Smooth muscle cell (in vitro differentiated cells): Measurements from ENCODE around the gene NIFK. TPM values are rescaled to one million over a fixed set of nuclear protein-coding genes. Genes with fewer than 3 reads are reported as not detected.

Experiments used
- DNase-seq: peaks from one replicate; lab custom pipeline; 2025; ENCODE audit not compliant: unreplicated experiment; lab: John Stamatoyannopoulos, UW
- H2AFZ ChIP-seq: fragments of 200-600 bp; sonication (generic); 2 replicates; pipeline ENCODE4 v1.6.0; 2016; ENCODE audit warnings: antibody characterized with exemption, low read depth, mild to moderate bottlenecking
- H3F3A ChIP-seq: fragments of 200-600 bp; sonication (generic); 2 replicates; pipeline ENCODE4 v1.6.0; 2017; ENCODE audit warnings: antibody characterized with exemption, low read depth
- H3K27ac ChIP-seq: fragments of 200-600 bp; sonication (generic); 2 replicates; pipeline ENCODE4 v1.5.1; 2016; ENCODE audit warnings: low read depth, mild to moderate bottlenecking
- H3K27me3 ChIP-seq: fragments of 200-600 bp; sonication (generic); 2 replicates; pipeline ENCODE4 v1.6.1; 2016; ENCODE audit warnings: low read depth, mild to moderate bottlenecking
- H3K36me3 ChIP-seq: fragments of 200-600 bp; sonication (generic); 2 replicates; pipeline ENCODE4 v1.5.1; 2016; ENCODE audit warnings: low read depth
- H3K4me1 ChIP-seq: fragments of 200-600 bp; sonication (generic); 2 replicates; pipeline ENCODE4 v1.5.1; 2016; ENCODE audit warnings: low read depth
- H3K4me2 ChIP-seq: fragments of 200-600 bp; sonication (generic); 2 replicates; pipeline ENCODE4 v1.6.0; 2016; ENCODE audit warnings: mild to moderate bottlenecking
- H3K4me3 ChIP-seq: fragments of 200-600 bp; sonication (generic); 2 replicates; pipeline ENCODE4 v1.5.1; 2016; ENCODE audit warnings: mild to moderate bottlenecking
- H3K79me2 ChIP-seq: fragments of 200-600 bp; sonication (generic); 2 replicates; pipeline ENCODE4 v1.6.0; 2016; ENCODE audit warnings: low read depth, mild to moderate bottlenecking
- H3K9ac ChIP-seq: fragments of 200-600 bp; sonication (generic); 2 replicates; pipeline ENCODE4 v1.6.0; 2016; ENCODE audit warnings: low read depth
- H3K9me3 ChIP-seq: fragments of 200-600 bp; sonication (generic); replicated peaks from 2 replicates; pipeline ENCODE4 v1.5.1; 2016; ENCODE audit warnings: low read depth
- H4K20me1 ChIP-seq: fragments of 200-600 bp; sonication (generic); 2 replicates; pipeline ENCODE4 v1.6.0; 2016; ENCODE audit warnings: low read depth
- WGBS: methylation state at CpG from one replicate; pipeline ENCODE4 v1.1.7; 2016; ENCODE audit warnings: low lambda C conversion rate; 5-methylcytosine and 5-hydroxymethylcytosine counted together
- polyA plus RNA-seq: library from polyadenylated mRNA; unstranded; fragments of >200 nt; fragmentation: Nextera tagmentation; extraction: Ambion mirVana; gene quantifications from 2 replicates; pipeline ENCODE4 v1.2.1, GENCODE V29; 2016
- total RNA-seq: library from RNA; depleted of rRNA; stranded (reverse); fragments of >200 nt; gene quantifications from 2 replicates; pipeline ENCODE4 v1.2.3, GENCODE V29; 2014
- TF ChIP-seq, protein P1 (sequence below): fragments of 200-600 bp; sonication (generic); IDR thresholded peaks from 2 replicates; pipeline ENCODE4 v1.5.1; 2017; ENCODE audit warnings: borderline replicate concordance, mild to moderate bottlenecking, antibody characterized with exemption; ENCODE audit not compliant: insufficient read depth, poor library complexity, severe bottlenecking

NIFK gene
- total and polyA plus RNA-seq, 2 experiments from 2014 or later, result 43.6 to 92.5 TPM

GRCh38 chr2:121699421-121700333, 37.0 kb downstream of the NIFK start:
- no peak for DNase-seq

DNA sequence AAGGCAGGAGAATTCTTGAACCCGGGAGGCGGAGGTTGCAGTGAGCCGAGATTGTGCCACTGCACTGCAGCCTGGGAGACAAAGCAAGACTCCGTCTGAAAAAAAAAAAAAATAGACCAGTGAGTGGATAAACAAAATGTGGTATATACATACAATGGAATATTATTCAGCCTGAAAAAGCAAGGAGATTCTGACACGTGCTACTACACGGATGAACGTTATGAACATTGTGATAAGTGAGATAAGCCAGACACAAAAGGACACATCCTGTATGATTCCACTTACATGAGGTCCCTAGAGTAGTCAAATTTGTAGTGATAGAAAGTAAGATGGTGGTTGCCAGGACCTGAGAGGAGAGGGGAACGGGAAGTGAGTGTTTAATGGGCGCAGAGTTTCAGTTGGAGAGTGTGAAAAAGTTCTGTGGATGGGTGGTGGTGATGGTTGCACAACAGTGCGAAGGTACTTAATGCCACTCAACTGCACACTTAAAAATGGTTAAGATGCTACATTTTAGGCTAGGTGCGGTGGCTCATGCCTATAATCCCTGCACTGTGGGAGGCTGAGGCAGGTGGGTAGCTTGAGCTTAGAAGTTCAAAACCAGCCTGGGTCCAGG, 38.3 kb downstream of the NIFK start:
- Histone ChIP-seq H3K4me1 (peaks cover 2% of the 10 kb centered on the region), H3K9me3 (no peaks in the 10 kb centered on the region), H3K4me2 (no peak overlapping the region), H3K79me2 (no peaks in the 10 kb centered on the region), H3K27ac (peak overlapping the region; percentile 81), H3K9ac (peak overlapping the region; percentile 48), H3K4me3 (no peak overlapping the region), H3F3A (no peaks in the 10 kb centered on the region), H4K20me1 (no peaks in the 10 kb centered on the region), H3K36me3 (no peaks in the 10 kb centered on the region), H3K27me3 (no peaks in the 10 kb centered on the region), H2AFZ (no peak overlapping the region)
- WGBS, result 96% methylated on average over 11 of the region's 11 CpGs
- TF ChIP-seq, protein P1, sequence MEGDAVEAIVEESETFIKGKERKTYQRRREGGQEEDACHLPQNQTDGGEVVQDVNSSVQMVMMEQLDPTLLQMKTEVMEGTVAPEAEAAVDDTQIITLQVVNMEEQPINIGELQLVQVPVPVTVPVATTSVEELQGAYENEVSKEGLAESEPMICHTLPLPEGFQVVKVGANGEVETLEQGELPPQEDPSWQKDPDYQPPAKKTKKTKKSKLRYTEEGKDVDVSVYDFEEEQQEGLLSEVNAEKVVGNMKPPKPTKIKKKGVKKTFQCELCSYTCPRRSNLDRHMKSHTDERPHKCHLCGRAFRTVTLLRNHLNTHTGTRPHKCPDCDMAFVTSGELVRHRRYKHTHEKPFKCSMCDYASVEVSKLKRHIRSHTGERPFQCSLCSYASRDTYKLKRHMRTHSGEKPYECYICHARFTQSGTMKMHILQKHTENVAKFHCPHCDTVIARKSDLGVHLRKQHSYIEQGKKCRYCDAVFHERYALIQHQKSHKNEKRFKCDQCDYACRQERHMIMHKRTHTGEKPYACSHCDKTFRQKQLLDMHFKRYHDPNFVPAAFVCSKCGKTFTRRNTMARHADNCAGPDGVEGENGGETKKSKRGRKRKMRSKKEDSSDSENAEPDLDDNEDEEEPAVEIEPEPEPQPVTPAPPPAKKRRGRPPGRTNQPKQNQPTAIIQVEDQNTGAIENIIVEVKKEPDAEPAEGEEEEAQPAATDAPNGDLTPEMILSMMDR, result no peak
- no peak for DNase-seq

More at GRCh38 chr2:121699421-121700333, 37.0 kb downstream of the NIFK start:
- no peaks in the 10 kb centered on the region for H3F3A ChIP-seq
- peaks cover 2% of the 10 kb centered on the region for H3K4me1 ChIP-seq
- no peak overlapping the region for H3K4me3 ChIP-seq
- WGBS, result 56% methylated on average over 19 of the region's 19 CpGs
- H3K36me3 ChIP-seq, result no peaks in the 10 kb centered on the region
- peak overlapping the region; percentile 81 for H3K27ac ChIP-seq
- no peaks in the 10 kb centered on the region for H3K27me3 ChIP-seq
- H3K4me2 ChIP-seq, result peak overlapping the region; percentile 59
- H3K79me2 ChIP-seq, result no peaks in the 10 kb centered on the region
- H2AFZ ChIP-seq, result no peak overlapping the region
- peak overlapping the region; percentile 74 for H3K9ac ChIP-seq
- no peaks in the 10 kb centered on the region for H3K9me3 ChIP-seq
- no peaks in the 10 kb centered on the region for H4K20me1 ChIP-seq
- TF ChIP-seq, protein P1, result no peak

GRCh38 chr2:121697108-121697631, 39.5 kb downstream of the NIFK start:
- no peak overlapping the region for H3K4me3 ChIP-seq
- no peak overlapping the region for H3K4me2 ChIP-seq
- no peaks in the 10 kb centered on the region for H3K27me3 ChIP-seq
- no peaks in the 10 kb centered on the region for H3K9me3 ChIP-seq
- peak overlapping the region; percentile 37 for H3K27ac ChIP-seq
- H2AFZ ChIP-seq, result no peak overlapping the region
- no peaks in the 10 kb centered on the region for H4K20me1 ChIP-seq
- H3F3A ChIP-seq, result no peaks in the 10 kb centered on the region
- H3K79me2 ChIP-seq, result no peaks in the 10 kb centered on the region
- WGBS, result 46% methylated on average over 4 of the region's 4 CpGs
- no peak for DNase-seq
- TF ChIP-seq, protein P1, result no peak
- no peak overlapping the region for H3K9ac ChIP-seq
- peaks cover 2% of the 10 kb centered on the region for H3K4me1 ChIP-seq
- H3K36me3 ChIP-seq, result no peaks in the 10 kb centered on the region
